K562 (cell line): Measurements from ENCODE around the gene WWOX.

Experiments
- CEBPG ChIP-seq, 3 experiments: fragments of 200-800 bp in 1 of 3; sonication (Bioruptor generic) in 1 of 3; sonication (generic) in 1 of 3; formaldehyde crosslinking in 1 of 3; IDR thresholded peaks in 2 of 3; conservative IDR thresholded peaks in 1 of 3; 2 replicates each; pipeline versions ENCODE4 v1.6.1 to v1.8.0; 2016 to 2022; ENCODE audit warnings: missing compliant biosample characterization in 2 of 3, missing genetic modification characterization in 2 of 3, mild to moderate bottlenecking in 1 of 3, missing genetic modification reagents in 1 of 3
- ELF4 ChIP-seq: fragments of 450-650 bp; formaldehyde crosslinking; IDR thresholded peaks from 2 replicates; pipeline ENCODE4 v1.4.0; 2022; ENCODE audit warnings: missing genetic modification characterization
- GABPA ChIP-seq: fragments of 200-800 bp; sonication (Bioruptor generic); conservative IDR thresholded peaks from 2 replicates; pipeline ENCODE4 v1.6.1; 2016; ENCODE audit warnings: low read depth, missing genetic modification characterization, missing compliant biosample characterization
- KLF13 ChIP-seq: fragments of 450-650 bp; IDR thresholded peaks from 2 replicates; pipeline ENCODE4 v1.6.1; 2016; ENCODE audit warnings: missing genetic modification characterization, low read depth, mild to moderate bottlenecking, missing compliant biosample characterization, moderate library complexity, borderline replicate concordance
- NRF1 ChIP-seq, 2 experiments: fragments of 450-650 bp; IDR thresholded peaks in 1 of 2; conservative IDR thresholded peaks in 1 of 2; 2 replicates each; pipeline ENCODE4 v1.6.1; 2014; ENCODE audit warnings: mild to moderate bottlenecking in 2 of 2
- SP1 ChIP-seq: sonication (generic); formaldehyde crosslinking; IDR thresholded peaks from 2 replicates; pipeline ENCODE4 v1.8.1; 2022; ENCODE audit warnings: mild to moderate bottlenecking, missing genetic modification reagents
- STAT5B ChIP-seq: fragments of 250-450 bp; sonication (Bioruptor Pico); IDR thresholded peaks from 2 replicates; pipeline ENCODE4 v1.8.0; 2021; ENCODE audit warnings: mild to moderate bottlenecking, inconsistent platforms
- ZNF23 ChIP-seq: fragments of 250-450 bp; sonication (Bioruptor Pico); IDR thresholded peaks from 2 replicates; pipeline ENCODE4 v1.4.0; 2020; ENCODE audit warnings: mild to moderate bottlenecking
- TF ChIP-seq, protein P1 (sequence below), 3 experiments: IDR thresholded peaks in 2 of 3; conservative IDR thresholded peaks in 1 of 3; 2 replicates each; pipeline ENCODE4 v1.5.1; 2011 to 2012; ENCODE audit warnings: low read length in 3 of 3, mild to moderate bottlenecking in 3 of 3, control low read depth in 2 of 3, improper control_type of control experiment in 1 of 3, inconsistent platforms in 1 of 3, low read depth in 1 of 3, mixed read lengths in 1 of 3, moderate library complexity in 1 of 3; ENCODE audit not compliant: insufficient read depth in 2 of 3

GRCh38 chr16:78415669-78416068, 316.2 kb downstream of the WWOX start:
- TF ChIP-seq SP1 (CRISPR knock-in tag) (no peak), NRF1 (conservative IDR thresholded peaks at IDR 0.05 in 1 of 2, IDR thresholded peaks at IDR 0.05 in 1 of 2) (no peak), ZNF23 (CRISPR knock-in tag) (no peak), CEBPG (CRISPR knock-in tag; IDR thresholded peaks at IDR 0.05) (no peak), CEBPG (tag; conservative IDR thresholded peaks at IDR 0.05 in 1 of 2, IDR thresholded peaks at IDR 0.05 in 1 of 2) (no peak), KLF13 (no peak), GABPA (tag) (no peak), ELF4 (CRISPR knock-in tag) (no peak), STAT5B (CRISPR knock-in tag) (no peak)
- TF ChIP-seq, protein P1, sequence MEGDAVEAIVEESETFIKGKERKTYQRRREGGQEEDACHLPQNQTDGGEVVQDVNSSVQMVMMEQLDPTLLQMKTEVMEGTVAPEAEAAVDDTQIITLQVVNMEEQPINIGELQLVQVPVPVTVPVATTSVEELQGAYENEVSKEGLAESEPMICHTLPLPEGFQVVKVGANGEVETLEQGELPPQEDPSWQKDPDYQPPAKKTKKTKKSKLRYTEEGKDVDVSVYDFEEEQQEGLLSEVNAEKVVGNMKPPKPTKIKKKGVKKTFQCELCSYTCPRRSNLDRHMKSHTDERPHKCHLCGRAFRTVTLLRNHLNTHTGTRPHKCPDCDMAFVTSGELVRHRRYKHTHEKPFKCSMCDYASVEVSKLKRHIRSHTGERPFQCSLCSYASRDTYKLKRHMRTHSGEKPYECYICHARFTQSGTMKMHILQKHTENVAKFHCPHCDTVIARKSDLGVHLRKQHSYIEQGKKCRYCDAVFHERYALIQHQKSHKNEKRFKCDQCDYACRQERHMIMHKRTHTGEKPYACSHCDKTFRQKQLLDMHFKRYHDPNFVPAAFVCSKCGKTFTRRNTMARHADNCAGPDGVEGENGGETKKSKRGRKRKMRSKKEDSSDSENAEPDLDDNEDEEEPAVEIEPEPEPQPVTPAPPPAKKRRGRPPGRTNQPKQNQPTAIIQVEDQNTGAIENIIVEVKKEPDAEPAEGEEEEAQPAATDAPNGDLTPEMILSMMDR (IDR thresholded peaks at IDR 0.05 in 2 of 3, conservative IDR thresholded peaks at IDR 0.05 in 1 of 3; ENCODE audit: insufficient read depth in 2 of 3, low read depth in 1 of 3, low read length in 3 of 3), result no peak
